ENCODE measurements around the gene SORCS2. TPM values are rescaled to one million over a fixed set of nuclear protein-coding genes. Genes with fewer than 3 reads are reported as not detected.

Gene SORCS2
- total RNA-seq, 1 donor from 2014 or later: 2.8 TPM

Small RNA genes within 50 kb of the gene (microRNA-seq; reads per million reads assigned to microRNA genes)
- gene MIR4274: not detected
- gene MIR4798: not detected

Other genes starting within 250 kb of the SORCS2 start
- 20.6 and 21.7 TPM in 2 replicates for gene TADA2B, start 149.2 kb upstream of the SORCS2 start, total RNA-seq
- gene GRPEL1, start 124.5 kb upstream of the SORCS2 start, total RNA-seq: 37.3 and 45.0 TPM in 2 replicates
- not detected in 2 replicates for gene PSAPL1, start 242.4 kb downstream of the SORCS2 start, total RNA-seq

Data from myocyte (in vitro differentiated cells).